ENCODE results near the gene DPYSL5.
A peak's percentile ranks its signal among the peaks of the same experiment; 100 is the strongest.

DPYSL5 gene

GRCh38 chr2:26942543-26943295 is 94.8 kb downstream of the DPYSL5 start:
- H3K4me3 ChIP-seq (ENCODE audit: low read depth, low read length): no peak overlapping the region
- peak; percentile 93 for TF ChIP-seq CTCF (IDR thresholded peaks at IDR 0.05; ENCODE audit: low read depth, low read length)
- no peaks in the 10 kb centered on the region for H3K9me3 ChIP-seq (ENCODE audit: severe bottlenecking)
- no peaks in the 10 kb centered on the region for H3K27me3 ChIP-seq (ENCODE audit: insufficient read depth, low read depth, severe bottlenecking)
- no peak overlapping the region for H3K27ac ChIP-seq
- peaks cover 67% of the 10 kb centered on the region for H3K36me3 ChIP-seq
- peak; percentile 81 for DNase-seq

GRCh38 chr2:26945991-26946750 is 98.2 kb downstream of the DPYSL5 start:
- no peak for TF ChIP-seq CTCF (IDR thresholded peaks at IDR 0.05; ENCODE audit: low read depth, low read length)

GRCh38 chr2:26946841-26947784 is 99.2 kb downstream of the DPYSL5 start:
- H3K36me3 ChIP-seq: peaks cover 73% of the 10 kb centered on the region
- H3K27ac ChIP-seq: no peak overlapping the region
- H3K4me3 ChIP-seq (ENCODE audit: low read depth, low read length): no peak overlapping the region
- H3K27me3 ChIP-seq (ENCODE audit: insufficient read depth, low read depth, severe bottlenecking): no peaks in the 10 kb centered on the region
- TF ChIP-seq CTCF (IDR thresholded peaks at IDR 0.05; ENCODE audit: low read depth, low read length): no peak
- no peaks in the 10 kb centered on the region for H3K9me3 ChIP-seq (ENCODE audit: severe bottlenecking)
- DNase-seq: no peak

More at GRCh38 chr2:26945991-26946750, 98.2 kb downstream of the DPYSL5 start:
- H3K9me3 ChIP-seq (ENCODE audit: severe bottlenecking): no peaks in the 10 kb centered on the region
- H3K27me3 ChIP-seq (ENCODE audit: insufficient read depth, low read depth, severe bottlenecking): no peaks in the 10 kb centered on the region
- H3K36me3 ChIP-seq: peaks cover 82% of the 10 kb centered on the region
- no peak for DNase-seq
- no peak overlapping the region for H3K4me3 ChIP-seq (ENCODE audit: low read depth, low read length)
- H3K27ac ChIP-seq: no peak overlapping the region

GRCh38 chr2:26948800-26949199 is 100.9 kb downstream of the DPYSL5 start:
- H3K4me3 ChIP-seq (ENCODE audit: low read depth, low read length): no peak overlapping the region
- no peaks in the 10 kb centered on the region for H3K27me3 ChIP-seq (ENCODE audit: insufficient read depth, low read depth, severe bottlenecking)
- DNase-seq: no peak
- no peak overlapping the region for H3K27ac ChIP-seq
- no peak for TF ChIP-seq CTCF (IDR thresholded peaks at IDR 0.05; ENCODE audit: low read depth, low read length)
- H3K9me3 ChIP-seq (ENCODE audit: severe bottlenecking): no peaks in the 10 kb centered on the region
- peaks cover 56% of the 10 kb centered on the region for H3K36me3 ChIP-seq

GRCh38 chr2:26950246-26950645 is 102.3 kb downstream of the DPYSL5 start:
- no peak for TF ChIP-seq CTCF (IDR thresholded peaks at IDR 0.05; ENCODE audit: low read depth, low read length)
- no peaks in the 10 kb centered on the region for H3K27me3 ChIP-seq (ENCODE audit: insufficient read depth, low read depth, severe bottlenecking)
- no peak overlapping the region for H3K4me3 ChIP-seq (ENCODE audit: low read depth, low read length)
- peaks cover 44% of the 10 kb centered on the region for H3K36me3 ChIP-seq
- DNase-seq: no peak
- H3K27ac ChIP-seq: no peak overlapping the region
- no peaks in the 10 kb centered on the region for H3K9me3 ChIP-seq (ENCODE audit: severe bottlenecking)
